Tibial nerve (tissue), 4 donors: ENCODE measurements around the gene ERO1B.

Source experiments
- EP300 ChIP-seq, 2 donors: sonication (generic); formaldehyde crosslinking; IDR thresholded peaks; one replicate each; pipeline ENCODE4 v1.6.1; 2017; ENCODE audit warnings: antibody characterized with exemption in 2 of 2, mild to moderate bottlenecking in 1 of 2
- POLR2A ChIP-seq, 2 donors: fragments of 450-650 bp; IDR thresholded peaks; one replicate each; pipeline ENCODE4 v1.6.1; 2017; ENCODE audit warnings: antibody characterized with exemption in 2 of 2, mild to moderate bottlenecking in 2 of 2, moderate library complexity in 2 of 2
- TF ChIP-seq, protein P1 (sequence below), 5 experiments: fragments of 200-600 bp in 3 of 5; fragments of 450-650 bp in 2 of 5; sonication (generic) in 3 of 5; IDR thresholded peaks; one replicate each; pipeline ENCODE4 v1.5.1; 2016 to 2019; ENCODE audit warnings: antibody characterized with exemption in 5 of 5, mild to moderate bottlenecking in 3 of 5, moderate library complexity in 2 of 5

GRCh38 chr1:236320671-236321070, 38.9 kb upstream of the ERO1B start:
- TF ChIP-seq, protein P1, sequence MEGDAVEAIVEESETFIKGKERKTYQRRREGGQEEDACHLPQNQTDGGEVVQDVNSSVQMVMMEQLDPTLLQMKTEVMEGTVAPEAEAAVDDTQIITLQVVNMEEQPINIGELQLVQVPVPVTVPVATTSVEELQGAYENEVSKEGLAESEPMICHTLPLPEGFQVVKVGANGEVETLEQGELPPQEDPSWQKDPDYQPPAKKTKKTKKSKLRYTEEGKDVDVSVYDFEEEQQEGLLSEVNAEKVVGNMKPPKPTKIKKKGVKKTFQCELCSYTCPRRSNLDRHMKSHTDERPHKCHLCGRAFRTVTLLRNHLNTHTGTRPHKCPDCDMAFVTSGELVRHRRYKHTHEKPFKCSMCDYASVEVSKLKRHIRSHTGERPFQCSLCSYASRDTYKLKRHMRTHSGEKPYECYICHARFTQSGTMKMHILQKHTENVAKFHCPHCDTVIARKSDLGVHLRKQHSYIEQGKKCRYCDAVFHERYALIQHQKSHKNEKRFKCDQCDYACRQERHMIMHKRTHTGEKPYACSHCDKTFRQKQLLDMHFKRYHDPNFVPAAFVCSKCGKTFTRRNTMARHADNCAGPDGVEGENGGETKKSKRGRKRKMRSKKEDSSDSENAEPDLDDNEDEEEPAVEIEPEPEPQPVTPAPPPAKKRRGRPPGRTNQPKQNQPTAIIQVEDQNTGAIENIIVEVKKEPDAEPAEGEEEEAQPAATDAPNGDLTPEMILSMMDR (IDR thresholded peaks at IDR 0.05) = no peak
- TF ChIP-seq POLR2A (IDR thresholded peaks at IDR 0.05) (no peak), EP300 (IDR thresholded peaks at IDR 0.05) (no peak)
